Esophagus muscularis mucosa (tissue), 4 donors: ENCODE results near the gene SEPTIN7. TPM values are rescaled to one million over a fixed set of nuclear protein-coding genes. Genes with fewer than 3 reads are reported as not detected.

Experiments
- DNase-seq: peaks from one replicate; pipeline ENCODE4 v3.0.0-alpha.2; 2017; ENCODE audit errors: extremely low spot score
- H3K27ac ChIP-seq, 4 donors: fragments of 200-600 bp; sonication (generic); replicated peaks in 1 of 4; 1 replicate in 3 of 4; 2 replicates in 1 of 4; pipeline ENCODE4 v1.5.1; 2016 to 2019; ENCODE audit warnings: mild to moderate bottlenecking in 1 of 4
- H3K27me3 ChIP-seq, 4 donors: fragments of 200-600 bp; sonication (generic); one replicate each; pipeline versions ENCODE4 v1.5.1 to v1.6.0; 2016 to 2019
- H3K36me3 ChIP-seq, 4 donors: fragments of 200-600 bp; sonication (generic); one replicate each; pipeline ENCODE4 v1.5.1; 2016 to 2019
- H3K4me1 ChIP-seq, 4 donors: fragments of 200-600 bp; sonication (generic); one replicate each; pipeline ENCODE4 v1.5.1; 2016 to 2019
- H3K4me3 ChIP-seq, 4 donors: fragments of 200-600 bp; sonication (generic); 1 replicate in 2 of 4; 2 replicates in 2 of 4; pipeline ENCODE4 v1.5.1; 2016 to 2019; ENCODE audit warnings: mild to moderate bottlenecking in 4 of 4, moderate library complexity in 1 of 4
- H3K9me3 ChIP-seq, 4 donors: fragments of 200-600 bp; sonication (generic); 1 replicate in 3 of 4; 2 replicates in 1 of 4; pipeline ENCODE4 v1.5.1; 2016 to 2019
- EP300 ChIP-seq: sonication (generic); formaldehyde crosslinking; IDR thresholded peaks from one replicate; pipeline ENCODE4 v1.6.1; 2017; ENCODE audit warnings: antibody characterized with exemption
- POLR2A ChIP-seq: fragments of 450-650 bp; IDR thresholded peaks from one replicate; pipeline ENCODE4 v1.6.1; 2017; ENCODE audit warnings: antibody characterized with exemption, moderate library complexity, mild to moderate bottlenecking, low read depth
- POLR2AphosphoS5 ChIP-seq, 2 donors: sonication (generic); formaldehyde crosslinking; IDR thresholded peaks; one replicate each; pipeline ENCODE4 v1.6.1; 2017; ENCODE audit warnings: antibody characterized with exemption in 2 of 2
- intact Hi-C: fragments of 100-400 bp; cut with DNase I; formaldehyde crosslinking; loops from one replicate; pipeline ENCODE4 v1.15.1; 2023
- total RNA-seq, 4 donors: library from RNA; depleted of rRNA; stranded (reverse); fragments of >200 nt; gene quantifications; one replicate each; pipeline versions ENCODE4 v1.1.0 to v1.2.1, GENCODE V29; 2016
- TF ChIP-seq, protein P1 (sequence below), 3 experiments: fragments of 200-600 bp in 2 of 3; fragments of 450-650 bp in 1 of 3; sonication (generic) in 2 of 3; IDR thresholded peaks; one replicate each; pipeline ENCODE4 v1.5.1; 2017 to 2019; ENCODE audit warnings: antibody characterized with exemption in 3 of 3, mild to moderate bottlenecking in 2 of 3, moderate library complexity in 1 of 3

The SEPTIN7 gene
- total RNA-seq, 4 donors from 2014 or later: 262 to 353 (median 300) TPM

DNA sequence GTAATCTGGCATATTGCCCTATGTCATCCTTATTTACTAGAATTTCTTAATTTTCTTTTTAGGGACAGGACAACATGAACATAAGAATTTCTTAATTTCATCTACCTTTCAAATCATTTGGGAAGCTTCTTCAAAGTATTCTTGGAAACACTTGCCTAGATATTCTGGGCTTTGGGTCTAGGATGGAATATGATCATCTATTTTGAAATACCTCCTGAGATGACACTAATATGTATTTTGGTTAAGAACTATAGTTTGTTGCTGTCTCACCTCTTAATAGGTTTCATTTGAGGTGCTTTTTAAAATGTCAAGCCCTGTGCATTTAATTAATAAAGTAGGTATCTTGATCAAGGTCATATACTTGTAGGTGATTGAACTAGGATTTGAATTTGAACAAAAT lies 49.1 kb downstream of the SEPTIN7 start:
- intact Hi-C loops: no loop called here
- H3K4me1 ChIP-seq: peaks cover 12 to 31% (median 29%) of the 10 kb centered on the region in 4 donors
- no peaks in the 10 kb centered on the region for H3K27me3 ChIP-seq
- no peak overlapping the region for H3K4me3 ChIP-seq
- peaks cover 0 to 11% (median 8%) of the 10 kb centered on the region in 4 donors for H3K36me3 ChIP-seq
- no peaks in the 10 kb centered on the region for H3K9me3 ChIP-seq
- no peak overlapping the region for H3K27ac ChIP-seq
- no peak for DNase-seq
- TF ChIP-seq, protein P1, sequence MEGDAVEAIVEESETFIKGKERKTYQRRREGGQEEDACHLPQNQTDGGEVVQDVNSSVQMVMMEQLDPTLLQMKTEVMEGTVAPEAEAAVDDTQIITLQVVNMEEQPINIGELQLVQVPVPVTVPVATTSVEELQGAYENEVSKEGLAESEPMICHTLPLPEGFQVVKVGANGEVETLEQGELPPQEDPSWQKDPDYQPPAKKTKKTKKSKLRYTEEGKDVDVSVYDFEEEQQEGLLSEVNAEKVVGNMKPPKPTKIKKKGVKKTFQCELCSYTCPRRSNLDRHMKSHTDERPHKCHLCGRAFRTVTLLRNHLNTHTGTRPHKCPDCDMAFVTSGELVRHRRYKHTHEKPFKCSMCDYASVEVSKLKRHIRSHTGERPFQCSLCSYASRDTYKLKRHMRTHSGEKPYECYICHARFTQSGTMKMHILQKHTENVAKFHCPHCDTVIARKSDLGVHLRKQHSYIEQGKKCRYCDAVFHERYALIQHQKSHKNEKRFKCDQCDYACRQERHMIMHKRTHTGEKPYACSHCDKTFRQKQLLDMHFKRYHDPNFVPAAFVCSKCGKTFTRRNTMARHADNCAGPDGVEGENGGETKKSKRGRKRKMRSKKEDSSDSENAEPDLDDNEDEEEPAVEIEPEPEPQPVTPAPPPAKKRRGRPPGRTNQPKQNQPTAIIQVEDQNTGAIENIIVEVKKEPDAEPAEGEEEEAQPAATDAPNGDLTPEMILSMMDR (IDR thresholded peaks at IDR 0.05): no peak
- TF ChIP-seq POLR2AphosphoS5 (IDR thresholded peaks at IDR 0.05) (no peak), EP300 (no peak), POLR2A (no peak)

Other genes starting within 250 kb of the SEPTIN7 start
- gene HERPUD2, start 105.9 kb upstream of the SEPTIN7 start, total RNA-seq: 10 to 100 TPM; 25.3 to 43.4 (median 33.9) TPM